Panc1 (cell line): ENCODE results near the gene OR4D1. TPM values are rescaled to one million over a fixed set of nuclear protein-coding genes. Genes with fewer than 3 reads are reported as not detected.
"Not testable (repeated sequence)": the region's sequence is repeated elsewhere in the genome, so short reads cannot be mapped to it uniquely, and the experiment has no call there.

Experiments
- ATAC-seq: fragments of 200-7000 bp; cut with Tn5 transposase; 2 replicates; pipeline ENCODE4 v1.9.1; 2020; ENCODE audit warnings: mild to moderate bottlenecking, moderate library complexity
- BruUV-seq: library from RNA; stranded (reverse); fragments of 400-500 nt; replicated peaks from 2 replicates; lab custom pipeline; 2021; lab: Mats Ljungman, UMichigan
- CTCF ChIA-PET: fragments of 300-600 bp; sonication (Branson Sonifier 250); formaldehyde crosslinking; loops from one replicate; lab custom pipeline; 2022; ENCODE audit warnings: antibody characterized with exemption; lab: Charles Lee
- POLR2A ChIA-PET: fragments of 300-600 bp; sonication (Branson Sonifier 250); formaldehyde crosslinking; loops from one replicate; lab custom pipeline; 2022; ENCODE audit warnings: antibody characterized with exemption; lab: Charles Lee
- DNase-seq: peaks from one replicate; pipeline ENCODE4 v3.0.0-alpha.2; 2010; ENCODE audit warnings: low read depth, low spot score
- H3K27ac ChIP-seq: 2 replicates; pipeline ENCODE4 v1.5.1; 2011; ENCODE audit warnings: mild to moderate bottlenecking, low read length, inconsistent platforms
- H3K27me3 ChIP-seq: fragments of 200-500 bp; sonication (Bioruptor generic); 2 replicates; pipeline ENCODE4 v1.6.0; 2014; ENCODE audit warnings: low read length, inconsistent platforms; ENCODE audit not compliant: control insufficient read depth, insufficient read depth
- H3K36me3 ChIP-seq: fragments of 200-500 bp; sonication (Bioruptor generic); 2 replicates; pipeline ENCODE4 v1.5.1; 2014; ENCODE audit warnings: inconsistent platforms, mild to moderate bottlenecking, low read length, moderate library complexity; ENCODE audit not compliant: control insufficient read depth, insufficient read depth
- H3K4me1 ChIP-seq: 2 replicates; pipeline ENCODE4 v1.5.1; 2011; ENCODE audit warnings: inconsistent platforms, mild to moderate bottlenecking, low read length, moderate library complexity; ENCODE audit not compliant: control insufficient read depth, insufficient read depth
- H3K4me3 ChIP-seq, 2 experiments: 2 replicates each; pipeline ENCODE4 v1.5.1; 2011 to 2012; ENCODE audit warnings: low read depth in 2 of 2, low read length in 2 of 2, mild to moderate bottlenecking in 2 of 2, inconsistent platforms in 1 of 2, moderate library complexity in 1 of 2
- H3K9me3 ChIP-seq: fragments of 200-500 bp; sonication (Bioruptor generic); 2 replicates; pipeline ENCODE4 v1.5.1; 2014; ENCODE audit warnings: low read depth, mild to moderate bottlenecking, inconsistent platforms, low read length, moderate library complexity; ENCODE audit not compliant: control insufficient read depth, insufficient read depth
- POLR2AphosphoS5 ChIP-seq: IDR thresholded peaks from 2 replicates; pipeline ENCODE4 v1.6.1; 2012; ENCODE audit warnings: mild to moderate bottlenecking, low read depth, low read length, moderate library complexity
- SIN3A ChIP-seq: IDR thresholded peaks from 2 replicates; pipeline ENCODE4 v1.6.1; 2012; ENCODE audit warnings: low read depth, mild to moderate bottlenecking, low read length, moderate library complexity, borderline replicate concordance; ENCODE audit not compliant: insufficient read depth
- TCF7L2 ChIP-seq: IDR thresholded peaks from 2 replicates; pipeline ENCODE4 v1.6.1; 2011; ENCODE audit warnings: mild to moderate bottlenecking, low read depth, low read length, inconsistent platforms
- in situ Hi-C: cut with HindIII; loops from 2 replicates; pipeline ENCODE4 v1.10.0; 2016; ENCODE audit warnings: low sequenced_read_pairs, low pct_unique_long_range_greater_than_20kb
- intact Hi-C: fragments of 100-400 bp; cut with micrococcal nuclease; formaldehyde crosslinking; loops from one replicate; pipeline ENCODE4 v1.10.0; 2022; ENCODE audit not compliant: unreplicated experiment
- total RNA-seq: library from RNA; stranded (reverse); gene quantifications from one replicate; pipeline ENCODE4 v1.2.1, GENCODE V29; 2021; ENCODE audit not compliant: unreplicated experiment
- TF ChIP-seq, protein P1 (sequence below): fragments of 450-650 bp; IDR thresholded peaks from 2 replicates; pipeline ENCODE4 v1.5.1; 2017; ENCODE audit warnings: mild to moderate bottlenecking
- TF ChIP-seq, protein P2 (sequence below), 2 experiments: IDR thresholded peaks; 2 replicates each; pipeline ENCODE4 v1.6.1; 2011 to 2012; ENCODE audit warnings: low read depth in 2 of 2, control low read depth in 1 of 2, low read length in 1 of 2, mild to moderate bottlenecking in 1 of 2, moderate library complexity in 1 of 2; ENCODE audit not compliant: insufficient read depth in 1 of 2

The OR4D1 gene
- total RNA-seq, 1 experiment from 2014 or later: 0.05 TPM

DNA sequence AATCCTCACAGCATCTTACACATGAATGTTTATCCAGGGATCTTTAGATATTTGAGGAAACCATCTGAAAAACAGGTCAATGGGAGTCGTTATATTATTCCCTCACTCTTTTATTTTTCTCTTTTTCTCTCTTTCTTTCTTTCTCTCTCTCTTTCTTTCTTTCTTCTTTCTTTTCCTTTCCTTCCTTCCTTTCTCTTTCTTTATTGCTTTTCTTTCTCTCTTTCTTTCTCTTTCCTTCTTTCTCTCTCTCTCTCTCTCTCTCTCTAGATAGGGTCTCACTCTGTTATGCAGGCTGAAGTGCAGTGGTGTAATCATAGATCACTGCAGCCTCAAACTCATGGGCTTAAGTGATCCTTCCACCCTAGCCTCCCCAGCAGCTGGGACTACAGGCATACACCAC lies 20.3 kb upstream of the OR4D1 start:
- peaks cover 27% of the 10 kb centered on the region for H3K27me3 ChIP-seq
- no peaks in the 10 kb centered on the region for H3K36me3 ChIP-seq
- H3K4me1 ChIP-seq: no peaks in the 10 kb centered on the region
- TF ChIP-seq, protein P1, sequence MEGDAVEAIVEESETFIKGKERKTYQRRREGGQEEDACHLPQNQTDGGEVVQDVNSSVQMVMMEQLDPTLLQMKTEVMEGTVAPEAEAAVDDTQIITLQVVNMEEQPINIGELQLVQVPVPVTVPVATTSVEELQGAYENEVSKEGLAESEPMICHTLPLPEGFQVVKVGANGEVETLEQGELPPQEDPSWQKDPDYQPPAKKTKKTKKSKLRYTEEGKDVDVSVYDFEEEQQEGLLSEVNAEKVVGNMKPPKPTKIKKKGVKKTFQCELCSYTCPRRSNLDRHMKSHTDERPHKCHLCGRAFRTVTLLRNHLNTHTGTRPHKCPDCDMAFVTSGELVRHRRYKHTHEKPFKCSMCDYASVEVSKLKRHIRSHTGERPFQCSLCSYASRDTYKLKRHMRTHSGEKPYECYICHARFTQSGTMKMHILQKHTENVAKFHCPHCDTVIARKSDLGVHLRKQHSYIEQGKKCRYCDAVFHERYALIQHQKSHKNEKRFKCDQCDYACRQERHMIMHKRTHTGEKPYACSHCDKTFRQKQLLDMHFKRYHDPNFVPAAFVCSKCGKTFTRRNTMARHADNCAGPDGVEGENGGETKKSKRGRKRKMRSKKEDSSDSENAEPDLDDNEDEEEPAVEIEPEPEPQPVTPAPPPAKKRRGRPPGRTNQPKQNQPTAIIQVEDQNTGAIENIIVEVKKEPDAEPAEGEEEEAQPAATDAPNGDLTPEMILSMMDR: no peak
- TF ChIP-seq, protein P2, sequence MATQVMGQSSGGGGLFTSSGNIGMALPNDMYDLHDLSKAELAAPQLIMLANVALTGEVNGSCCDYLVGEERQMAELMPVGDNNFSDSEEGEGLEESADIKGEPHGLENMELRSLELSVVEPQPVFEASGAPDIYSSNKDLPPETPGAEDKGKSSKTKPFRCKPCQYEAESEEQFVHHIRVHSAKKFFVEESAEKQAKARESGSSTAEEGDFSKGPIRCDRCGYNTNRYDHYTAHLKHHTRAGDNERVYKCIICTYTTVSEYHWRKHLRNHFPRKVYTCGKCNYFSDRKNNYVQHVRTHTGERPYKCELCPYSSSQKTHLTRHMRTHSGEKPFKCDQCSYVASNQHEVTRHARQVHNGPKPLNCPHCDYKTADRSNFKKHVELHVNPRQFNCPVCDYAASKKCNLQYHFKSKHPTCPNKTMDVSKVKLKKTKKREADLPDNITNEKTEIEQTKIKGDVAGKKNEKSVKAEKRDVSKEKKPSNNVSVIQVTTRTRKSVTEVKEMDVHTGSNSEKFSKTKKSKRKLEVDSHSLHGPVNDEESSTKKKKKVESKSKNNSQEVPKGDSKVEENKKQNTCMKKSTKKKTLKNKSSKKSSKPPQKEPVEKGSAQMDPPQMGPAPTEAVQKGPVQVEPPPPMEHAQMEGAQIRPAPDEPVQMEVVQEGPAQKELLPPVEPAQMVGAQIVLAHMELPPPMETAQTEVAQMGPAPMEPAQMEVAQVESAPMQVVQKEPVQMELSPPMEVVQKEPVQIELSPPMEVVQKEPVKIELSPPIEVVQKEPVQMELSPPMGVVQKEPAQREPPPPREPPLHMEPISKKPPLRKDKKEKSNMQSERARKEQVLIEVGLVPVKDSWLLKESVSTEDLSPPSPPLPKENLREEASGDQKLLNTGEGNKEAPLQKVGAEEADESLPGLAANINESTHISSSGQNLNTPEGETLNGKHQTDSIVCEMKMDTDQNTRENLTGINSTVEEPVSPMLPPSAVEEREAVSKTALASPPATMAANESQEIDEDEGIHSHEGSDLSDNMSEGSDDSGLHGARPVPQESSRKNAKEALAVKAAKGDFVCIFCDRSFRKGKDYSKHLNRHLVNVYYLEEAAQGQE (IDR thresholded peaks at IDR 0.05; ENCODE audit: insufficient read depth in 1 of 2, low read depth in 2 of 2, low read length in 1 of 2): no peak
- no peak for TF ChIP-seq SIN3A
- no peak for TF ChIP-seq POLR2AphosphoS5
- TF ChIP-seq TCF7L2: no peak
- POLR2A ChIA-PET: no interaction called here
- no peak for ATAC-seq
- intact Hi-C loops (loop anchor here (1.0 kb wide), 1 partner anchor 8 kb away; no protein-coding TSS in a partner anchor), in situ Hi-C loops (no loop called here)
- BruUV-seq: no TSS peak
- H3K9me3 ChIP-seq: no peaks in the 10 kb centered on the region
- H3K27ac ChIP-seq: no peak overlapping the region
- no peak for DNase-seq
- CTCF ChIA-PET: no interaction called here
- H3K4me3 ChIP-seq: no peak overlapping the region

DNA sequence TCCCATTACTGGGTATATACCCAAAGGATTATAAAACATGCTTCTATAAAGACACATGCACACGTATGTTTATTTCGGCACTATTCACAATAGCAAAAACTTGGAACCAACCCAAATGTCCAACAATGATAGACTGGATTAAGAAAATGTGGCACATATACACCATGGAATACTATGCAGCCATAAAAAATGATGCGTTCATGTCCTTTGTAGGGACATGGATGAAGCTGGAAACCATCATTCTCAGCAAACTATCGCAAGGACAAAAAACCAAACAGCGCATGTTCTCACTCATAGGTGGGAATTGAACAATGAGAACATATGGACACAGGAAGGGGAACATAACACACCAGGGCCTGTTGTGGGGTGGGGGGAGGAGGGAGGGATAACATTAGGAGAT lies 15.5 kb upstream of the OR4D1 start:
- H3K27ac ChIP-seq, DNase-seq, CTCF ChIA-PET, ATAC-seq, H3K36me3 ChIP-seq, POLR2A ChIA-PET, BruUV-seq, H3K4me1 ChIP-seq, in situ Hi-C loops, intact Hi-C loops, H3K9me3 ChIP-seq, H3K4me3 ChIP-seq: not testable (repeated sequence)
- peaks cover 37% of the 10 kb centered on the region for H3K27me3 ChIP-seq

DNA sequence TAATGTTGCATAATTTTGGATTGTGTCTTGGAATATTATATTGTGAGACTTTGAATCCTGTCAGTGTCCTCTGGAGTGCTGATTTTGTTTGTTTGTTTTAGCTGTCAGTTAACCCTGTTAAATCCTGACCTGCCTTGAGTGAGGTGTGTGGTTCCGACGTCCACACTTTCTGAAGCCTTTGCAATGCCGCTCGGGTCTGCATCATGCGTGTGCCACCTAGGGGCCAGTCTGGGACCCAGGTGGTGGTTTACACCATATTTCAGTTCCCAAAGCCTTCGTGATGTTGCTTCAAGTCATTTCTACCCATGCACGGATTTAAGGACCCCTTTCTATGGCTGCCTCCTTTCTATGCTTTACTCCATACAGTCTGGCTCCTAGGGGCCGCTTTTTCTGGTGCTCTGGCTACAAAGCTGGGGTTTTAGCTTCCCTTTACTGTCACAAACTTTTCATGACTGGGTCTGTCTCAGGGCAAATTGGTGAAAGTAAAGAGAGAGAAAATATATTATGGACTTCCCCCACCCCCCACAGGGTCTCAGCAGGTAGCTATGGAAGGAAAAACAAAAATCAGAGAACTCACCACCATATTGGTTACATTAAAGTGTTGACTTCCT lies 11.4 kb upstream of the OR4D1 start:
- CTCF ChIA-PET: interaction anchor here (0.6 kb wide), 1 partner anchor 1697 kb away, joined by 13 read pairs; no protein-coding TSS in a partner anchor
- POLR2A ChIA-PET: no interaction called here
- BruUV-seq: no TSS peak

More for the DNA sequence above, 11.4 kb upstream of the OR4D1 start:
- Histone ChIP-seq H3K36me3 (no peaks in the 10 kb centered on the region), H3K9me3 (no peaks in the 10 kb centered on the region), H3K4me3 (no peak overlapping the region), H3K4me1 (no peaks in the 10 kb centered on the region), H3K27ac (no peak overlapping the region), H3K27me3 (peaks cover 42% of the 10 kb centered on the region)
- no peak for TF ChIP-seq SIN3A
- TF ChIP-seq POLR2AphosphoS5: no peak
- TF ChIP-seq, protein P1: peak; percentile 82
- peak; percentile 44; the same call in 1 of the 2 replicates for TF ChIP-seq TCF7L2
- intact Hi-C loops (loop anchor here (1.0 kb wide), 1 partner anchor 8 kb away; no protein-coding TSS in a partner anchor), in situ Hi-C loops (no loop called here)
- ATAC-seq (peak; percentile 95), DNase-seq (no peak)
